Measurements from ENCODE around the gene IL19. TPM values are rescaled to one million over a fixed set of nuclear protein-coding genes. Genes with fewer than 3 reads are reported as not detected.

The IL19 gene
- total and polyA plus RNA-seq, 2 donors (not counting 3 experiments of a cell fraction or from before 2014, with no cell fraction given): not detected

GRCh38 chr1:206829875-206830274, 59.3 kb downstream of the IL19 start:
- H3K36me3 ChIP-seq (ENCODE audit: control insufficient read depth in 2 of 2, extremely low read depth in 1 of 2, insufficient read depth in 2 of 2, low read length in 2 of 2): no peaks in the 10 kb centered on the region
- H3K9ac ChIP-seq (replicated peaks; ENCODE audit: extremely low read depth, insufficient read depth, low read length): no peak overlapping the region
- H3K4me3 ChIP-seq (replicated peaks in 1 of 3; ENCODE audit: insufficient read depth in 1 of 3, low read depth in 1 of 3, low read length in 3 of 3): no peak overlapping the region
- TF ChIP-seq GATA2 (IDR thresholded peaks at IDR 0.05; ENCODE audit: insufficient read depth, insufficient read length, low read depth, low read length) (no peak), EZH2 (IDR thresholded peaks at IDR 0.05; ENCODE audit: borderline replicate concordance, low read depth, low read length, severe bottlenecking) (no peak), MYC (IDR thresholded peaks at IDR 0.05; ENCODE audit: low read depth, low read length) (no peak), JUN (IDR thresholded peaks at IDR 0.05; ENCODE audit: borderline replicate concordance, insufficient read depth, insufficient read length, low read depth) (no peak), MAX (IDR thresholded peaks at IDR 0.05; ENCODE audit: insufficient read depth, insufficient read length) (no peak), POLR2A (IDR thresholded peaks at IDR 0.05; ENCODE audit: low read depth, low read length) (no peak), CTCF (IDR thresholded peaks at IDR 0.05; ENCODE audit: extremely low read depth in 1 of 2, insufficient read depth in 1 of 2, low read depth in 1 of 2, low read length in 2 of 2) (no peak), FOS (IDR thresholded peaks at IDR 0.05; ENCODE audit: borderline replicate concordance, insufficient read depth, low read length) (no peak), POLR2AphosphoS5 (IDR thresholded peaks at IDR 0.05; ENCODE audit: insufficient read depth, low read depth, low read length) (no peak)
- FAIRE-seq (no peak), DNase-seq (ENCODE audit: low read depth, low spot score) (no peak)
- dilution Hi-C loops (cut with MboI; ENCODE audit: extremely low pct_ligation_motif_present, low sequenced_read_pairs) (no loop called here), intact Hi-C loops (cut with micrococcal nuclease) (no loop called here)
- CTCF ChIA-PET: no interaction called here
- H3K9me1 ChIP-seq (replicated peaks; ENCODE audit: control insufficient read depth, extremely low read depth, insufficient read depth, low read length): no peaks in the 10 kb centered on the region
- no peaks in the 10 kb centered on the region for H4K20me1 ChIP-seq (replicated peaks; ENCODE audit: control insufficient read depth, extremely low read depth, insufficient read depth, low read length)
- no peak overlapping the region for H2AFZ ChIP-seq (ENCODE audit: low read depth, low read length)
- no peaks in the 10 kb centered on the region for H3K9me3 ChIP-seq (replicated peaks; ENCODE audit: control insufficient read depth, insufficient read depth, low read length)
- no peaks in the 10 kb centered on the region for H3K79me2 ChIP-seq (ENCODE audit: control insufficient read depth, insufficient read depth, low read length)
- POLR2A ChIA-PET: no interaction called here
- H3K27ac ChIP-seq (ENCODE audit: insufficient read depth, low read depth, low read length): no peak overlapping the region
- H3K4me2 ChIP-seq (ENCODE audit: insufficient read depth, low read length): no peak overlapping the region
- BruUV-seq (replicated peaks): no TSS peak
- no peaks in the 10 kb centered on the region for H3K4me1 ChIP-seq (ENCODE audit: control insufficient read depth, extremely low read depth, insufficient read depth, low read length)
- H3K27me3 ChIP-seq (ENCODE audit: control insufficient read depth in 2 of 2, insufficient read depth in 2 of 2, low read length in 2 of 2): peaks cover 3 to 8% of the 10 kb centered on the region in 2 experiments

Measured in endothelial cell of umbilical vein (primary cell).